ENCODE measurements around the gene TMEM74B.
A peak's percentile ranks its signal among the peaks of the same experiment; 100 is the strongest.

TMEM74B gene

GRCh38 chr20:1204576-1204975, 19.8 kb upstream of the TMEM74B start:
- no peak for DNase-seq

DNA sequence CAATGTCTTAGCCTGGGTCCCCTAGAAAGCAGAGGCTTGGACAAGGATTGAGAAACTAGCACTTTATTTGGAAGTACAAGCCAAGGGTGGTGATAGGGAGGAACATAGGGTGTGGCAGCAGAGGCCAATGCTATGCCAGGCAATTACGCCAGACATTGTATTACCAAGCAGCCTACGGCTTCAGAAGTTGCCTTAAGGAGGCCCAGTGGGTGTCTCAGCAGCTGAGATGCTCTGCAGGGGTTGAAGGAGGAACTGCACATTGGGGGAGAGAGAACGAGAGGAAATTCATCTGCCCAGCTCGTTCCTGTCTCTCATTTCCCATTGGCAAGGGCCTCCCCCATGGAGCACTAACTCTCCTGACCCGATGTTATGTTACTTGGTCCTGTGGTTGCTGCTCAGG, 19.3 kb upstream of the TMEM74B start:
- no peak for DNase-seq

- no peak for DNase-seq
Measured at GRCh38 chr20:1203630-1204029, 18.8 kb upstream of the TMEM74B start.

GRCh38 chr20:1202762-1203504, 18.2 kb upstream of the TMEM74B start, which contains the start of gene C20orf202:
Gene C20orf202, plus strand, starts transcription at chr20:1203454. Its CDS starts 132 bp downstream, at chr20:1203586.
- DNase-seq: no peak

DNA sequence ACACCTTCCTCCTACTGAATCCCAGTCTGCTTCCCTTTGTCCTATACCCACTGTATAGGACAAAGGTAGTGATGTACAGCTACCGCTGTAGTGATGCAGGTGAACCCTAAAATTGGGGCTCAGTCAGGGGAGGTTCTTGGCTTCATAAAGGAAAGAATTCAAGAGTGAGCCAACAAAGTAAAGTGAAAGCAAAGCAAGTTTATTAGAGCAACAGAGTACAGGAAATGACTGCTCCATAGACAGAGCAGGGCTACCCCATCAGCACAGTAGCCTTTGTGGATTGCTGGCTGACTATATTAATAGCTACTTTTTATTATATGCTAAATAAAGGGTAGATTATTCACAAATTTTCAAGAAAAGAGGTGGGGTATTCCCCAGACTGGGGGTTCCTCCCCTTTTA, 15.2 kb upstream of the TMEM74B start:
- no peak for DNase-seq

GRCh38 chr20:1199212-1199873, 14.6 kb upstream of the TMEM74B start:
- no peak for DNase-seq

GRCh38 chr20:1198751-1199150, 14.0 kb upstream of the TMEM74B start:
- no peak for DNase-seq

- DNase-seq: no peak
Measured at GRCh38 chr20:1197801-1198200, 13.0 kb upstream of the TMEM74B start.

GRCh38 chr20:1196634-1197033, 11.9 kb upstream of the TMEM74B start:
- DNase-seq: no peak

- DNase-seq: no peak
Measured at GRCh38 chr20:1195226-1195625, 10.4 kb upstream of the TMEM74B start.

GRCh38 chr20:1191299-1191698, 6.5 kb upstream of the TMEM74B start:
- no peak for DNase-seq

DNA sequence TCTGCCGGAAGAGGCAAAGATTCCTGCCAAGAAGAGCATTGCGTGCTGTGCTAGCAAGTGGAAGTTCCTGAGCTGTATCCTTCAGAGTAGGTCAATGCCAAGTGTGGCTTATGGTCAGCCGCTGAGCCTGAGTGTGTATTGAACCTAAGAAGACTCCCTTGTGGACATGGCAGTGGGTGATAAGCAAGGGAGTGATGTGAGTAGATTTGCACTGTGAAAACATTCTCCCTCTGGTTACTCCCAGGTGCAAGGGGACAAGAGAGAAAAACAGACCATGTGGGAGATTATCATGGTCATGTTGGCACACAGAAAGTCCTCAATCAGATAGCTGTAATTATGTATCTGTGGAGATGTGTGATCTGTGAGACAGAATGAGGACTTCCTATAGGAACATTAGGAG, 6.1 kb upstream of the TMEM74B start:
- DNase-seq: no peak

GRCh38 chr20:1189827-1190226, 5.0 kb upstream of the TMEM74B start:
- no peak for DNase-seq

- DNase-seq: no peak
Measured at GRCh38 chr20:1188347-1188746, 3.6 kb upstream of the TMEM74B start.

DNA sequence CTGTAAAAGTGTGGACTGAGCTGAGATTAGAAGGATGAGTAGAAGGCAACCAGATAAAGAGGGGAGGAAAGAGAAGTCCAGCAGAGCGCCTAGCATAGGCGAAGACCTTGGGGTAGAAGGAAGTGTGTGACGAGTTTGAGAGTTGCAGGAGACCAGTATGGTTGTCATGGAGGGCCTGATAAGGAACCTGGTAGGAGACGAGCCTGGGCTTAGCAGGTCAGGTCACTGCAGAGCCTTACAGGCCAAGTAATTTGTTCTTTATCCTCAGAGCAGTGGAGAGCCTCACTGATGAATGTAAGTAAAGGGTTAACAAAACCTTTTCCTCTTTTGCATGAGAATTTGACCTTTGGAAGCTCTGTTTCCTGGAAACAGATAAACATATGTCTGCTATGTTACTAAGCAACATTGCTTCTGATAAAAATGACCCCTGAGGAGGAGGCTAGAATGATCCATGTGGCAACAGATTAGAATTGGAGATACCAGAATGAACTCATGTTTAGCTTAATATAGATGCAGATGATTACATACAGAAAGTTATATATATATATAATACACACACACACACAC, 2.9 kb upstream of the TMEM74B start:
- no peak for DNase-seq

DNA sequence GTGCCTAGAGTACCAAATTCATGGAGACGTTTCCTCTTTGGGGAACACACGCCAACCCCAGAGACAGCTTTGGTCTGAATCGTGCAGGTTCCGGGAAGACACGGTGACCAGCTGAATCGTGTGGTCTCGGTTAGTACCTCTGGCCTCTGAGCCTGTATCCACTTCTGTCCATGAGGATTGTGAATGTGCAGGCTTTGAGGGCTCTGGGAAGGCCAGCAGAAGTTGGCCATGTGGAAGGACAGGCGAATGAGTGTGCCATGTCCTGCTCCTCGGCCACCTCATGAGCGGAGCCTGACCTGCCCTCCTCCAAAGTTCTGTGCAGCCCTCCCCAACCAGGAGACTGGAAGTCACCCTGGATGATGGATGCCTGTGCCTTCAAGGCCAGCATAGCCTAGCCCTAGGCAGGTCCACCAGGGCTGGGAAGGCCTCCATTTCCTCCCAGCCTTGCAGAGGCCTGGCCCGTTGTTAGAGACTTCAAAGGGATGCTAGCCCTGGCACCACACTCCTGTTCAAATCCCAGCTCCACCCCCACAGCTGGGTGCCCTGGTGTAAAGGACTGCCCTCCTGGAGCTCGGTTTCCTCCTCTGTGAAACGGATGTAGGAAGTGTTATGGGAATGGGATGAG, 1.7 kb upstream of the TMEM74B start:
- DNase-seq: no peak

GRCh38 chr20:1185790-1186334, 1.1 kb upstream of the TMEM74B start:
- DNase-seq: peak; percentile 49

- no peak for DNase-seq
Measured at GRCh38 chr20:1185316-1185741, 548 bp upstream of the TMEM74B start.

DNA sequence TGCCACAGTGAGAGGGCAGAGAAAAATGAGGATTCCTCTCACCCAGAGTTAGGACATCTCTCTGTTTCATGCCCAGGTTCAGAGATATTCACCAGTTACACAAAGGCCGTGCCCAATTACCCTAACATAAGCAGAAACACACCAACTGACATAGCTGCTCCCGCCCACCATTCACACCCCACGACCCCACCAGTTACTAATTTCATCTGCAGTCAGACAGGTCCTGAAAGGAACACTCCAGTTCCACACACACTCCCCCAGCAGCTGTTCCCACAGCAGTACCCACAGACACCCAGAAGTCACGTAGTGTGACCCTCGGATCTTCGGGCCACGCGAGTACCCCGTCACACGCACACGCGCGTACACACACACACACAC, 532 bp downstream of the TMEM74B start:
- DNase-seq: no peak

- no peak for DNase-seq
Measured at GRCh38 chr20:1183153-1183552, 1.6 kb downstream of the TMEM74B start.

- no peak for DNase-seq
Measured at GRCh38 chr20:1182106-1182505, 2.7 kb downstream of the TMEM74B start.

DNA sequence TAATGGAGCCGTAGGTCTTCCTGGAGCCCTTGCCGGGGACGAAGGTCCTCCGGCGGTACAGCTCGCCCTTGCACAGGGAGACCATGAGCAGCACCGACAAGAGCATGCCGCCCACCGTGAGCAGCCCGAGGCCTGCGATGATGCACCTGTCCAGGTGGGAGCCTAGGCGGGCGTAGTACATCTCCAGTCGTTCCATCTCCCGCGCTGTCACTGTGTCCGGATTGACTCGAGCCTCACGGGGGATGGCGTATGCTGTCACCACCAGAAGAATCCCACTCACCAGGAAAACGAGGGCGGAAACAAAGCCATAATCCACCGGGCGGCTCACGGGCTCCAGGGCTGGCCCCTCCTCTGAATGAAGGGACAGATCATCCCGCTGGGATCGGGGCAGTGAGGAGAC, 3.8 kb downstream of the TMEM74B start:
- DNase-seq: no peak

GRCh38 chr20:1178623-1179022, 6.2 kb downstream of the TMEM74B start:
- no peak for DNase-seq

GRCh38 chr20:1178103-1178502, 6.7 kb downstream of the TMEM74B start:
- DNase-seq: no peak
